A673 (cell line): ENCODE results near the gene FAM174C.

Experiments
- CTCF ChIP-seq: fragments of 300-800, 200-600 bp; sonication (generic); conservative IDR thresholded peaks from 2 replicates; pipeline ENCODE4 v1.5.1; 2017; ENCODE audit warnings: low read depth, mild to moderate bottlenecking, antibody characterized with exemption, low read length, moderate library complexity, mixed read lengths
- EZH2 ChIP-seq: fragments of 200-600 bp; sonication (generic); IDR thresholded peaks from 2 replicates; pipeline ENCODE4 v1.6.1; 2017; ENCODE audit warnings: borderline replicate concordance, low read depth, mild to moderate bottlenecking, mixed read lengths, antibody characterized with exemption, low read length; ENCODE audit not compliant: poor library complexity, severe bottlenecking

- TF ChIP-seq CTCF (no peak), EZH2 (no peak)
Measured at GRCh38 chr19:1249298-1249989, 25.9 kb upstream of the FAM174C start.
